Placental epithelial cell (primary cell): ENCODE data around the gene MT1H. TPM values are rescaled to one million over a fixed set of nuclear protein-coding genes. Genes with fewer than 3 reads are reported as not detected.

Experiments used
- total RNA-seq: library from RNA; depleted of rRNA; stranded (reverse); fragments of >200 nt; gene quantifications from 2 replicates; pipeline ENCODE4 v1.2.3, GENCODE V29; 2012

Gene MT1H
- total RNA-seq, result 1.5 TPM in 1 of 2 replicates, not detected in the other

DNA sequence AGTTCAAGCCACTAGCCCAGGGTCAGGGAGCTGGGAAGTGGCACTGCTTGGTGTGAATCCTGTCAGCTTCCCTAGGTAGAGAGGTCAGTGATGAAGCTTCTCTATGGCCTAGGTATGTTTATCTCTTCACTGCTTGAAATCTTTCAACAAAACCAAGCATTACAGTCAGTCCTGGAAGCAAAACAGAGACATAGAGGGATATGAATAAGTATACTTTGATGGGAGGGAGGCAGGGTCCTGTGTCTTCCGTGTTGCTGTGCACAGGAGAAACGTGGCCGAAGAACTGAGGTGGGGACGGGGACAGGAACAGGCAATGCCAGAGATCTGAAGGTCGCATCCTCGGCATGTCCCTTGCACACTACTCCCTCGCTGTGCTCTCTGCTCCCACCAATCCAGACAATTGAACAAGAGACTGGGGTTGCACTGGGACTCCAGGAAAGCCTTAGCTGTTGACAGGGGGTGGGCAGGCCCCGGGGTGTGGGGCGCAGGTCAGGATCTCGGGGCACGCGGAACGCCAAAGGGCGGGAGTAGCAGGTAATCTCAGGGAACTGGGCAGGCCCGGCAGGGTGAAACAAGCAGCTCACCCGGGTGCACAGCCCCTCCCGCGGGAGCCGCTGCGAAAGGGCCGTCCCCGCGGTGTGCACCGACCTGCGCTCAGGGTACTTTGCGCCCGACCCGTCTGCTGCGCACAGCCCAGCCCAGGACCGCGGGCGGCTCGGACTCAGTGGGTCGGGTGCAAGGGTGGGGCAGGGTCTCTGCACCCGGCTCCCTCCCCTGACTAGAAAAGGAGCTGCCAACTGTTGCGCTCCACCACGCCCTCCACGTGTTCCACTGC lies at the start of gene MT1H:
Gene MT1H (plus strand): TSS at position 810 of the 835 bp plus-strand sequence. CDS start 71 bp downstream, outside the sequence.

DNA sequence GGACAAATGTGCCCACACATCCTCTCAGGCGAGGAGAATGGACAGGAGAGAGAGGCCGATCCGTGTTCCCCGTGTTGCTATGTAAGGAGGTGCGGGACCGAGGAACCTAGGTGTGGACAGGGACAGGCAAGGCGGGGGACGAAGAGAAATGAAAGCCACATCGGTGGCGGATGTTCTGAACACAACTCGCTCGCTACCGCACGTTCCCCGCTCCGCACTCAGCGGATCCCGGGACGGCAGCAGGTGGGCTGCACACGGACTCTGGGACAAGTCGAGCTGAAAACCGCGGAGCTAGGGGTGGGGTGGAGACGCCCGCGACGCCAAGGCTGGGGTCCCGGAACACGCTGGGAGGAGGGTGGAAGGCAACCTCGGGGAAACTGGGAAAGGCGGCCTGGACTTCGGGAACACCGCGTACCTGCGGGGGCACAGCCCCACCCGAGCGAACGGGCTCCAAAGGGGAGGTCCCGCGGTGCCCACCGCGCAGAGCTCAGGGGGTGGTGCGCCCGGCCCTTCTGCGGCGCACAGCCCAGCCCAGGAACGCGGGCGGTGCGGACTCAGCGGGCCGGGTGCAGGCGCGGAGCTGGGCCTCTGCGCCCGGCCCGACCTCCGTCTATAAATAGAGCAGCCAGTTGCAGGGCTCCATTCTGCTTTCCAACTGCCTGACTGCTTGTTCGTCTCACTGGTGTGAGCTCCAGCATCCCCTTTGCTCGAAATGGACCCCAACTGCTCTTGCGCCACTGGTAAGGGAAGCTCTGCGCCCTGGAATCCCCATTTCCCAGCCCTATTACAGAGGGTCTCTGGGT lies 44.3 kb upstream of the MT1H start, which contains the start of gene MT1E:
Gene MT1E (plus strand): TSS at position 642 of the 803 bp plus-strand sequence. CDS start 71 bp downstream, at position 713.

DNA sequence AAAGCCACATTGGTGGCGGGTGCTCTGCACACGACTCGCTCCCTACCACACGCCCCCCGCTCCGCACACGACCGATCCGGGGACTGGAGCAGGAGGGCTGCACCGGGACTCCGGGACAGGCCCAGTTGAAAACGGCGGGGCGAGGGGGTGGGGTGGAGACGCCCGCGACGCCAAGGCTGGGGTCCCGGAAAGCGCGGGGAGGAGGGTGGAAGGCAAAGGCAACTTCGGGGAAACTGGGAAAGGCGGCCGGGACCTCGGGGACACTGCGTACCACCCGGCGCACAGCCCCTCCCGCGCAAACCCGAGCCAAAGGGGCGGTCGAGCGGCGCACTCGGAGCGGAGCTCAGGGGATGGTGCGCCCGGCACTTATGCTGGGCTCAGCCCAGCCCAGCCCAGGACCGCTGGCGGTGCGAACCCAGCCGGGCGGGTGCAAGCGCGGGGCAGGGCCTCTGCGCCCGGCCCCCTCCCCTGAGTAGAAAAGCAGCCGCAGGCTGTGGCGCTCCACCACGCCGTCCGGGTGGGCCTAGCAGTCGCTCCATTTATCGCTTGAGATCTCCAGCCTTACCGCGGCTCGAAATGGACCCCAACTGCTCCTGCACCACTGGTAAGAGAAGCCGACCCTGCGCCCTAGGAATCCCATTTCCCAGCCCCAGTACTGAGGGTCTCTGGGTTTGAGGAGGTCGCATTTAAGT lies 37.3 kb upstream of the MT1H start, which contains the start of gene MT1M:
Gene MT1M (plus strand): TSS at position 504 of the 692 bp plus-strand sequence. CDS start 73 bp downstream, at position 577.

DNA sequence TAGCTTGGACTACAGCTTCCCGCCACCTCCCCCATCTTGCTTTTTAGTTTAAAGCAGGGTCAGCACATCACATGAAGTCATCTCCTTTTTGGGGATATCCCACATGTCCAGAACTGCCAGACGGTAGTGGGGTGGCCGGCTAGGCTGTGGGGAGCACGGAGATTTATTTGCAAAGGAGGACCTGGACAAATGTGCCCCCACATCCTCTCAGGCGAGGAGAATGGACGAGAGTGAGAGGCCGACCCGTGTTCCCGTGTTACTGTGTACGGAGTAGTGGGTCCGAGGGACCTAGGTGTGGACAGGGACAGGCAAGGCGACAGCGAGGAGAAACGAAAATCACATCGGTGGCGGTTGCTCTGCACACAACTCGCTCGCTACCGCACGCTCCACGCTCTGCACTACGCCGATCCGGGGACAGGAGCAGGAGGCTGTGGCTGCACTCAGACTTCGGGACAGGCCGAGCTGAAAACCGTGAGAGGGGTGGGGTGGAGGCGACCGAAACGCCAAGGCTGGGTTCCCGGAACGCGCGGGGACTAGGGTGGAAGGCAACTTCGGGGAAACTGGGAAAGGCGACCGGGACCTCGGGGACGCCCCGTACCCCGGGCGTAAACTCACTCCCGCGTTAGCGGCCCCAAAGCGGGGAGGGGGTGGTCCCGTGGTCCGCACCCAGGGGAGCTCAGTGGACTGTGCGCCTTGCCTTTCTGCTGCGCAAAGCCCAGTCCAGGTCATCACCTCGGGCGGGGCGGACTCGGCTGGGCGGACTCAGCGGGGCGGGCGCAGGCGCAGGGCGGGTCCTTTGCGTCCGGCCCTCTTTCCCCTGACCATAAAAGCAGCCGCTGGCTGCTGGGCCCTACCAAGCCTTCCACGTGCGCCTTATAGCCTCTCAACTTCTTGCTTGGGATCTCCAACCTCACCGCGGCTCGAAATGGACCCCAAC lies 31.5 kb upstream of the MT1H start, which contains the start of gene MT1A:
Gene MT1A (plus strand): TSS at position 853 of the 937 bp plus-strand sequence. CDS start 73 bp downstream, at position 926.

DNA sequence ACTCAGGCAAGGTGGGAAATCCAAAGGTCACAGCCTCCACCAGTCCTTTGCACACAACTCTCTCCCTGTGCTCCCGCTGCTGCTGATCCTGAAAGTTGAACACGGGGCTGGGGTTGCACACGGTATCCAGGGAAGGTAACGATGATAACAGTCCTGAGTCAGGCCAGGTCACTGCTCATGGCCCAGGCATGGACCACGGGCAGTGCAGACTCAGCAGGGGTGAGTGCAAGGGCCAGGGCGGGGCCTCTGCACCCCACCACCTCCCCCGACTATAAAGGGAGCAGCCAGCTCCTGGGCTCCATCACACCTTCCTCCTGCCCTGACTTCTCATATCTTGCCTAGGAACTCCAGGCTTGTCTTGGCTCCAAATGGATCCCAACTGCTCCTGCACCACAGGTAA lies 18.0 kb upstream of the MT1H start, which contains the start of gene MT1B:
Gene MT1B (plus strand): TSS at position 301 of the 400 bp plus-strand sequence. CDS start 68 bp downstream, at position 369.

DNA sequence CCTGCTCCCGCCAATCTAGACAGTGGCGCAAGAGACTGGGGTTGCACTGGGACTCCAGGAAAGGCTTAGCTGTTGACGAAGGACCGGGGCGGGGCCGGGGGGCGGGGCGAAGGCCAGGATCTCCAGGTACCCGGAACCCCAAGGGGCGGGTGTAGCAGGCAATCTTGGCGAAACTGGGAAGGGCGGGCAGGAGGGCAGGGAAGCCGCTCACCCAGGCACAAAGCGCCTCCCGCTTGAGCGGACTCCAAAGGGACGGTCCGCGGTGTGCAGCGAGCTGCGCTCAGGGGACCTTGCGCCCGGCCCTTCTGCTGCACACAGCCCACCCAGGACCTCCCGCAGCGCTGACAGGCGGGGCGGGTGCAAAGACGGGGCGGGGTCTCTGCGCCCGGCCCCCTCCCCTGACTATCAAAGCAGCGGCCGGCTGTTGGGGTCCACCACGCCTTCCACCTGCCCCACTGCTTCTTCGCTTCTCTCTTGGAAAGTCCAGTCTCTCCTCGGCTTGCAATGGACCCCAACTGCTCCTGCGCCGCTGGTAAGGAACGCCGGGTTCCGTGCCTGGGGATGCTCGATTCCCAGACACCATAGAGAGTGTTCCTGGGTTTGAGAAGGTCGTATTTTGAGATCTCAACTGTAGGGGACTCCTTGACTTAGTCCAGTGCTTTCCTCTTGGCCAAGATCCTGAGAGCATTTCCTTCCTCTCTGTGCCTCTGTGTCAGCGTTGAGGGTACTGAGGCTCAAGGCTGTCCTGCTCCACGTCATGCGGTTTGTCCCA lies 11.9 kb upstream of the MT1H start, which contains the start of gene MT1F:
Gene MT1F (plus strand): TSS at position 405 of the 772 bp plus-strand sequence. CDS start 100 bp downstream, at position 505.

DNA sequence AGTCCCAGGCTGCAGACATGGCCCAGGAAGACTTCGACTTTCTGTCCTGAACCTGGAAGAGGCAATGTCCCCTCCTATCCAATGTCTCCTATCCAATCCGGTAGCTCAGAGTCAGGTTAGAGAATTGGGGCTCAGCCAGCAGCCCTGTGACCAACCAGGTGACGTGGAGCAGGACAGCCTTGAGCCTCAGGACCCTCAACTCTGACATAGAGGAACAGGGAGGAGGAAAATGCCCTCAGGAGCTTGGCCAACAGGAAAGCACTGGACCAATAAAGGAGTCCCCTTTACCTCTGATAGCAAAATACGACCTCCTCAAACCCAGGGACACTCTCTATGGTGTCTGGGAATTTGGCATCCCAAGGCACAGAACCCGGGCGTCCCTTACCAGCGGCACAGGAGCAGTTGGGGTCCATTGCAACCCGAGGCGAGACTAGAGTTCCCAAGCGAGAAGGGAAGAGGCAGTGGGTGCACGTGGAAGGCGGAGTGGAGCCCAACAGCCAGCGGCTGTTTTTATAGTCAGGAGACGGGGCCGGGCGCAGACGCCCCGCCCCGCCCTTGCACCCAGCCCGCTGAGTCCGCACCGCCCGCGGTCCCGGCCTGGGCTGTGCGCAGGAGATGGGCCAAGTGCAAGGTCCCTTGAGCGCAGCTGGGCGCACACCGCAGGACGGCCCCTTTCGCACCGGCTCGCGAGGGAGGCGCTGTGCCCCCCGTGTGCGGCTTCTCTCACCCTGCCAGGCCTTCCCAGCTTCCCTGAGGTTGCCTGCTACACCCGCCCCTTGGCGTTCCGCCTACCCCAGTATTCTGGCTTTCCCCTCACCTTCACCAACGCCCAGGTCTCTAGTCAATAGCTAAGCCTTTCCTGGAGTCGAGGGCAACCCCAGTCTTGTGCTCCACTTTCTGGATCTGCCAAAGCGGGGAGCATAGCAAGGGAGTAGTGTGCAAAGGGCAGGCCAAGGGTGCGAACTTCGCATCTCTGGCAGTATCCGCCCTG lies 1.7 kb upstream of the MT1H start, which contains the start of gene MT1G:
Gene MT1G (minus strand): TSS at position 485 of the 991 bp plus-strand sequence. CDS start 72 bp downstream, at position 413.

DNA sequence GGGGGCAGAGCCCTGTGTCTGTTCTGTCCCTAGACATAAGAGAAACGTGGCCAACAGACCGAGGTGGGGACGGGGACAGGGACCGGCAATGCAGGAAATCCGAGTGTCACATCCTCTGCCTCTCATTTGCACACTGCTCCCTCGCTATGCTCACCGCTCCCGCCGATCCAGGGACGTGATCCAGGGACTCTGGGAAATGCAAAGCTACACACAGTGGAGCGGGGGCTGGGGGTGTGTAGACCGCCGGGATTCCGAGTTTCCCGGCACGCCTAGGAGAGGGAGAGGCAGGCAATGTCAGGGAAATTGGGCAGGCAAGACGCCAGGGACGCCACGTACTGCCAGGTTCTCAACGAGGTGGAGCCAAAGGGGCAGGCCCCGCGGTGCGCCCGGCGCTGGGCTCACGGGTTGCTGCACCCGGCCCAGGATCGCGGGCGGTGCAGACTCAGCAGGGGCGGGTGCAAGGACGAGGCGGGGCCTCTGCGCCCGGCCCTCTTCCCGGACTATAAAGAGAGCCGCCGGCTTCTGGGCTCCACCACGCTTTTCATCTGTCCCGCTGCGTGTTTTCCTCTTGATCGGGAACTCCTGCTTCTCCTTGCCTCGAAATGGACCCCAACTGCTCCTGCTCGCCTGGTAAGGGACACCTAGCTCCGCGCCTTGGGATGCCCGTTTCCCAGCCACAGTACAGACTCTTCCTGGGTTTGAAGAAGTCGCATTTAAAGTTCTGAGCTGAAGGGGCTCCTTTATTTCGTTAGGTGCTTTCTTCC lies 12.5 kb downstream of the MT1H start, which contains the start of gene MT1X:
Gene MT1X (plus strand): TSS at position 532 of the 764 bp plus-strand sequence. CDS start 71 bp downstream, at position 603.

Other genes starting within 250 kb of the MT1H start
- 212 and 216 TPM in 2 replicates for gene AMFR, start 244.3 kb upstream of the MT1H start, total RNA-seq
- gene NUDT21, start 218.5 kb upstream of the MT1H start, total RNA-seq, result 41.6 and 67.2 TPM in 2 replicates
- 33.4 and 109 TPM in 2 replicates for gene OGFOD1, start 218.3 kb upstream of the MT1H start, total RNA-seq
- gene BBS2, start 149.8 kb upstream of the MT1H start, total RNA-seq, result 42.6 and 61.2 TPM in 2 replicates
- not detected in 2 replicates for gene MT4, start 104.7 kb upstream of the MT1H start, total RNA-seq
- gene MT3, start 80.3 kb upstream of the MT1H start, total RNA-seq, result not detected in 2 replicates
- gene MT2A, start 61.2 kb upstream of the MT1H start, total RNA-seq, result 3.1 and 6.9 TPM in 2 replicates
- 52.9 and 91.5 TPM in 2 replicates for gene MT1E, start 44.0 kb upstream of the MT1H start, total RNA-seq
- gene MT1M, start 37.2 kb upstream of the MT1H start, total RNA-seq, result 0.22 and 0.79 TPM in 2 replicates
- not detected in 2 replicates for gene MT1A, start 31.1 kb upstream of the MT1H start, total RNA-seq
- gene MT1B, start 17.9 kb upstream of the MT1H start, total RNA-seq, result not detected in 2 replicates
- 9.1 and 14.5 TPM in 2 replicates for gene MT1F, start 11.9 kb upstream of the MT1H start, total RNA-seq
- not detected in 2 replicates for gene MT1G, start 1.7 kb upstream of the MT1H start, total RNA-seq
- gene MT1X, start 12.7 kb downstream of the MT1H start, total RNA-seq, result 36.9 and 47.0 TPM in 2 replicates
- 29.1 and 54.5 TPM in 2 replicates for gene NUP93, start 60.3 kb downstream of the MT1H start, total RNA-seq
- 0.22 and 1.6 TPM in 2 replicates for gene SLC12A3, start 195.4 kb downstream of the MT1H start, total RNA-seq